AG04450 (cell line): Measurements from ENCODE around the gene GHRH. TPM values are rescaled to one million over a fixed set of nuclear protein-coding genes. Genes with fewer than 3 reads are reported as not detected.

ENCODE experiments used
- CTCF ChIA-PET: fragments of 300-600, 350-600 bp; formaldehyde crosslinking; extraction: SDS; loops from one replicate; lab custom pipeline; 2022; ENCODE audit warnings: antibody characterized with exemption, inconsistent platforms; lab: Charles Lee
- POLR2A ChIA-PET: fragments of 350-600 bp; formaldehyde crosslinking; extraction: SDS; loops from one replicate; lab custom pipeline; 2021; ENCODE audit warnings: antibody characterized with exemption, inconsistent platforms; lab: Yijun Ruan, JAX
- DNase-seq: peaks from one replicate; pipeline ENCODE4 v3.0.0-alpha.2; 2011; ENCODE audit warnings: low read depth, low spot score
- H3K27ac ChIP-seq: one replicate; pipeline ENCODE4 v1.5.1; 2012; ENCODE audit warnings: low read depth, low read length, control low read depth
- H3K27me3 ChIP-seq: one replicate; pipeline ENCODE4 v1.6.0; 2012; ENCODE audit warnings: low read length; ENCODE audit not compliant: control insufficient read depth, insufficient read depth
- H3K4me3 ChIP-seq: 2 replicates; pipeline ENCODE4 v1.5.1; 2011; ENCODE audit warnings: mild to moderate bottlenecking, low read depth, low read length, control low read depth
- H3K9me3 ChIP-seq: 2 replicates; pipeline ENCODE4 v1.5.1; 2012; ENCODE audit warnings: low read length; ENCODE audit not compliant: control insufficient read depth, insufficient read depth
- polyA plus RNA-seq: library from polyadenylated mRNA; depleted of rRNA; stranded (reverse); fragments of >200 nt; gene quantifications from 2 replicates; pipeline ENCODE4 v1.2.3, GENCODE V29; 2011
- TF ChIP-seq, protein P1 (sequence below): IDR thresholded peaks from 2 replicates; pipeline ENCODE4 v1.5.1; 2011; ENCODE audit warnings: low read depth, low read length, control low read depth, inconsistent platforms

GHRH gene
- polyA plus RNA-seq, 1 experiment = not detected

DNA sequence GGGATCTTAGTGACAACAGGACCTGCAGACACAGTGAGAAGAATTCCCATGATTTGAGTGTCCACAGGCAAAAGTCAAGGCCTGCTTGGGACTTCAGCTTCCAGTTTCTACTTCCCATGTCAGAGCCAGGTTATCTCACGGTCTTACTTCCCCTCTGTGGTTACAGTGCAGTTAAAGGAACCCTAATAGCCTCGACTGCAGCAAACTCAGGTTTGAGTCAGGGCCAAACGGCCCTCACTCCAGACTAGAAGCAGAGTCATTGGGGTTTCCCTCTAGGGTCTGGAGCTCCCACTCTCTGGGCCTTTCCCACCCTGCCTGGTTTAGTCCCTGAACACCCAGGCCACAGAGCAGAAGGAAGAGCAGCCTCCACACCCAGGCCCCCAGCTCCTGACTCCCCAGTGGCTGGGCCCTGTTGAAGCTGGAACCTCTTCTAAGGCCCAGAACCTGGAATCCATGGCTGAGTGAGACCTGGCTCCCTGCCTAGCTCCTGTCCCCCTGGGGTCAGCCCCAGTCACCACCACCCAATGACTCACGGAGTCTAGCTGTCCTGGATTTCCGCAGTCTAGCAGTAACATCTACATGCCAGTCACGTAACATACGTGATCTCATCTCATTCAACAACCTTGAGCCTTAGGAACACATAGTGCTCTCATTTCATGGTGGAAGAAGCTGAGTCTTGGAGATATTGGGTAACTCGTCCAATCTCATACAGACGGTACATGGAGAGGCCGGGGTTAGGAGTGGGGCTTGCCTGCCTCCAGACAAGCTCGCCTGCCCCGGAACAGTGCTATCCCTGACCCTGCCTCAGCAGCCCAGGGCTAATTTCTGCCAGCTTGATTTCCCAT is 9.2 kb upstream of the GHRH start:
- TF ChIP-seq, protein P1, sequence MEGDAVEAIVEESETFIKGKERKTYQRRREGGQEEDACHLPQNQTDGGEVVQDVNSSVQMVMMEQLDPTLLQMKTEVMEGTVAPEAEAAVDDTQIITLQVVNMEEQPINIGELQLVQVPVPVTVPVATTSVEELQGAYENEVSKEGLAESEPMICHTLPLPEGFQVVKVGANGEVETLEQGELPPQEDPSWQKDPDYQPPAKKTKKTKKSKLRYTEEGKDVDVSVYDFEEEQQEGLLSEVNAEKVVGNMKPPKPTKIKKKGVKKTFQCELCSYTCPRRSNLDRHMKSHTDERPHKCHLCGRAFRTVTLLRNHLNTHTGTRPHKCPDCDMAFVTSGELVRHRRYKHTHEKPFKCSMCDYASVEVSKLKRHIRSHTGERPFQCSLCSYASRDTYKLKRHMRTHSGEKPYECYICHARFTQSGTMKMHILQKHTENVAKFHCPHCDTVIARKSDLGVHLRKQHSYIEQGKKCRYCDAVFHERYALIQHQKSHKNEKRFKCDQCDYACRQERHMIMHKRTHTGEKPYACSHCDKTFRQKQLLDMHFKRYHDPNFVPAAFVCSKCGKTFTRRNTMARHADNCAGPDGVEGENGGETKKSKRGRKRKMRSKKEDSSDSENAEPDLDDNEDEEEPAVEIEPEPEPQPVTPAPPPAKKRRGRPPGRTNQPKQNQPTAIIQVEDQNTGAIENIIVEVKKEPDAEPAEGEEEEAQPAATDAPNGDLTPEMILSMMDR = no peak
- no peak for DNase-seq
- POLR2A ChIA-PET = no interaction called here
- H3K27me3 ChIP-seq = peaks cover 6% of the 10 kb centered on the region
- CTCF ChIA-PET = interaction anchor here (0.6 to 5.8 kb wide), 20 partner anchors 12 to 477 kb away, joined by 3 to 75 read pairs (median 4); no protein-coding TSS in a partner anchor
- no peaks in the 10 kb centered on the region for H3K9me3 ChIP-seq
- H3K4me3 ChIP-seq = no peak overlapping the region
- no peak overlapping the region for H3K27ac ChIP-seq

GRCh38 chr20:37267667-37268313 is 6.2 kb upstream of the GHRH start:
- no peak for DNase-seq
- CTCF ChIA-PET = interaction anchor here (0.5 to 5.8 kb wide), 9 partner anchors 13 to 1139 kb away, joined by 3 to 75 read pairs (median 5); no protein-coding TSS in a partner anchor
- Histone ChIP-seq H3K4me3 (no peak overlapping the region), H3K27me3 (peaks cover 6% of the 10 kb centered on the region), H3K9me3 (no peaks in the 10 kb centered on the region), H3K27ac (no peak overlapping the region)
- POLR2A ChIA-PET = interaction anchor here (0.7 kb wide), 1 partner anchor 116 kb away, joined by 10 read pairs; no protein-coding TSS in a partner anchor
- TF ChIP-seq, protein P1 = no peak

- ChIA-PET POLR2A (no interaction called here), CTCF (interaction anchor here (0.7 to 5.8 kb wide), 3 partner anchors 75 to 268 kb away, joined by 3 to 75 read pairs (median 4); no protein-coding TSS in a partner anchor)
- DNase-seq = no peak
- Histone ChIP-seq H3K4me3 (no peak overlapping the region), H3K9me3 (no peaks in the 10 kb centered on the region), H3K27me3 (peaks cover 8% of the 10 kb centered on the region), H3K27ac (no peak overlapping the region)
- TF ChIP-seq, protein P1 = no peak
Measured at GRCh38 chr20:37266940-37267666, 5.5 kb upstream of the GHRH start.

DNA sequence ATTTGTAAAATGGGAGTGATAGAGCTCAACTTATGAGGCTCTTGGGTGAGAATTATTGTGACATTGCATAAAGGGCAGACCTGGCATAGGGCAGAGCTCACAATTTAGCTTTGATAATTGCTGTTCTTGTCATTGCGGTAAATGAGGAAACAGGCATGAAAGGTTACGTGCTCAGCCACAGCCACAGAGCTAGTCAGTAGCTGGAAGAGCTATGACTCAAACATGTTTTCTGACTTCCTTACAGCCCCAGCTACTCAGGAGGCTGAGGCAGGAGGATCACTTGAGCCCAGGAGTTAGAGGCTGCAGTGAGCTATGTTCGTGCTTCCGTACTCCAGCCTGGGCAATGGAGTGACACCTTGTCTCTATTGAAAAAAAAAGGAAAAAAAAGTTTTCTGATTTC is 3.5 kb upstream of the GHRH start:
- Histone ChIP-seq H3K4me3 (no peak overlapping the region), H3K9me3 (no peaks in the 10 kb centered on the region), H3K27me3 (peaks cover 15% of the 10 kb centered on the region), H3K27ac (no peak overlapping the region)
- TF ChIP-seq, protein P1 = no peak
- POLR2A ChIA-PET = no interaction called here
- CTCF ChIA-PET = interaction anchor here (1.9 kb wide), 2 partner anchors 70 to 270 kb away, joined by 7 to 9 read pairs; no protein-coding TSS in a partner anchor
- no peak for DNase-seq
